Measurements from ENCODE around the gene PPP1R2B. TPM values are rescaled to one million over a fixed set of nuclear protein-coding genes. Genes with fewer than 3 reads are reported as not detected.
"Not testable (repeated sequence)": the region's sequence is repeated elsewhere in the genome, so short reads cannot be mapped to it uniquely, and the experiment has no call there.

The PPP1R2B gene
- polyA plus RNA-seq (2013, experiment 1 of 2; ENCODE audit: insufficient read length), result 0.14 TPM
- polyA plus RNA-seq (2013, experiment 2 of 2; ENCODE audit: insufficient read length), result not detected

GRCh38 chr5:156850206-156850751 lies at the start of gene PPP1R2B:
TSS of gene PPP1R2B (plus strand) at chr5:156850295. CDS start at chr5:156850563, 268 bp downstream.
- no peak for DNase-seq

DNA sequence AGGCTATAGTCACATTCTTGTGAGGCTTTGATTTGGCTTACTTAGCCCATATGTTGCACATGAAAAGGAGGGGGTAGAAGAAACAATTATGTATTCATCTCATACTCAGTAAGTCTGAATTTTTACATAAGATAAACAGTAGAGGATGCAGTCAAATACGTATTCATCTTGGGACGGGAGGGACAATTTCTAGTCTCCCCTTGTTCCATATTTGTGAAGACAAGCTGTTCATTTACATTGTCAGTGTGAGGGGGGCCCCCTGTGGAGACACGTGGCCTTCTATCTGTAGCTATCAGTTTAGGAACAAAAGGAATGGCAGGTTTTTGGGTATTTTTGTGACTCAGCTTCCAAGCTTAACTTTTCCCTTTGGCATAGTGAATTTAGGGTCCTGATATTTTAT lies 49.2 kb upstream of the PPP1R2B start:
- peak; percentile 10 for DNase-seq

DNA sequence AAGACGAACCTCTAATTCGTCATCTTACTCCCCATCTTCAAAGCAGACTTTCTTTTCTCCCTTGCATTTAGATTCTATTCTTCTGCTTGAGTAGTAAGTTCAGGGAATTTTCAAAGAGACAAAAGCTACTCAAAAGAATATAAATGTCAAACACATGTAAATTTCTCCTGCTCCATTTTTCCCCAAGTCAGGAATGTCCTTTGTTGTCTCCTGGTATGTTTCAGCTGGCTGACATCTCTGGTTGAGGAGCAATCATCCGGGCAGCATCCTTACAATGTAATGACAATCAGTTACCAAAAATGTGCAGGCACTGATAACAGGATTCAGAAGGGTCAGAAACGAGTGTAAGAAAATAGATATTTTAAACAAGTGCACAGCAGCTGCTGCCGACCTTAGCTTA lies 47.6 kb upstream of the PPP1R2B start:
- DNase-seq, result no peak

DNA sequence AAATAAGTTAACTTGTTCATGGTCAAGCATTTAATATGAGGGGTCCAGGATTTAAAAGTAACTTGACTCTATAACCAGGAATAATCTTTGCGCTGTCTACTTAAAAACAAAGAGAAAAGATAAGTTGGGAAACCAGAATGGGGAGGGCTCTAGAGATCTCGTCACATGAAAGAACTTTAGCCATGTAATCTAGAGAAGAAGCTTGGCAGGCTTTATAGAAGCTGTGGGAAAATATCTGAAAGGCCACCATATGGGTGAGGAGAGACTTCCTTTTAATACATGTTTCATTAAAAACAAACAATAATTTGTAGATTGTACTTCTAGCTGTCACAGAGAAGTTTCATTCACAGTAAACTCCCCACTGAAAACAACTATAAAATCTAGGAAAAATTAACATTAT lies 46.7 kb upstream of the PPP1R2B start:
- DNase-seq, result no peak

GRCh38 chr5:156812959-156813358 lies 37.1 kb upstream of the PPP1R2B start:
- DNase-seq, result no peak

DNA sequence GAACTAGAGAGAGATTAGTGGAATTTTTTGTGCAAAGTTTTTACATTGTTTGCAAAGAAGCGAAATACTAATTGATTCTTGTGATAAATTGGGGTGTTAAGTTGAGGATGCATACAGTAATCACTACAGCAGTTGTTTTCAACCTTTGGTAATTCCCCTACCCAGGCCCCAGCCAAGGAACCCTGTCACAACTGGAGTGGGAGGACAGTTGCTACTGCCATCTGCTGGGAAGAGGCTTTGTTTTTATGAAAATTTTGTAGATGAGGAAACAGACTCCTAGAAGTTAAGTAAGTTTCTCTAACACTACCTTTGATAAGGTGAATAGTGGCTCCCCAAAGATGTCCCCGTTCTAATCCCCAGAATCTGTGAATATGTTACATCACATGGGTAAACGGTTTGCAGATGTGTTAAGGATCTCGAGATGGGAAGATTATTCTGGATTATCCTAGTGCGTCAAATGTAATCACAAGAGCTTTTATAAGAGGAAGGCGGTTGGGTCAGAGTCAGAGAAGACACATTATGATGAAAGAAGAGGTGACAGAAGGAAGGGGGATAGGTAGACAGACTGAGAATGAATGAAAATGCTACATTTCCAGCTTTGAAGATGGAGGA lies 34.0 kb upstream of the PPP1R2B start:
- peak; percentile 46 for DNase-seq

DNA sequence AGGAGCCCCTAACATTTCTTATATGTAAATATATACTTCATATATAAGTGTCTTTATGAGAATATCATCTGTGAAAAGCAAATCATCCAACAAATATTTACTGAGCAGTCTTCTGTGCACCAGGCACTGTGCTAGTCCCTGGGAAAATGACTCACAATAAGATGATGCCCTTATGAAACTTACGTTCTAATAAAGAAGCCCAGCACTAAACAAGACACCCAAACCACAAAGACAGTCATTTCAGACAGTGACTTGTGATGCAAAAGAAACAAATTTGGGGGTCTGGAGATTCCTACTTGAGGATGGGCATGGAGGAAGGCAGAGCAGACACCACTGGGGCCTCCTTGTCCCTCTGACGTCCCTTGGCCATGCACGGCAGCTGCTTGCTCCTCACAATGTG lies 30.6 kb upstream of the PPP1R2B start:
- DNase-seq, result peak; percentile 18

- no peak for DNase-seq
Measured at GRCh38 chr5:156819967-156820581, 30.0 kb upstream of the PPP1R2B start.

- no peak for DNase-seq
Measured at GRCh38 chr5:156824241-156824640, 25.9 kb upstream of the PPP1R2B start.

- DNase-seq, result peak; percentile 61
Measured at GRCh38 chr5:156824800-156825199, 25.3 kb upstream of the PPP1R2B start.

DNA sequence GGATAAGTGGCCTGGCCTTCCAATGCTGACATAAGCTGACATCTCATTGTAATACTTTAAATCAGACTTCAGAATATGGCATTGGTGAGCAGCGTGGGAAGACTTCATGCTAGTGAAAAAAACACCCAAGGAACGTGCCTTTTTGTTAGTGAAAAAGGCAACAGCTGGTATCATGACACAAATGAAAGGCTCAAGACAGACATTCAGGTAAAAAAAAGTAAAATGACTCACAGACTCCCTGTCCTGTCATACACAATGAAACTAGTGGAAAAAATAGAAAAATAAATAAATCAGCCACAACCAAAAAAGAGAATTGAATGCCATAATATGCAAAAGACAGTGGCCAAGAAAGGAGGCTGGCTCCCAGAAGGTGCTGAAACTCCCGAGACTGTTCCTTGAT lies 24.4 kb upstream of the PPP1R2B start:
- no peak for DNase-seq

DNA sequence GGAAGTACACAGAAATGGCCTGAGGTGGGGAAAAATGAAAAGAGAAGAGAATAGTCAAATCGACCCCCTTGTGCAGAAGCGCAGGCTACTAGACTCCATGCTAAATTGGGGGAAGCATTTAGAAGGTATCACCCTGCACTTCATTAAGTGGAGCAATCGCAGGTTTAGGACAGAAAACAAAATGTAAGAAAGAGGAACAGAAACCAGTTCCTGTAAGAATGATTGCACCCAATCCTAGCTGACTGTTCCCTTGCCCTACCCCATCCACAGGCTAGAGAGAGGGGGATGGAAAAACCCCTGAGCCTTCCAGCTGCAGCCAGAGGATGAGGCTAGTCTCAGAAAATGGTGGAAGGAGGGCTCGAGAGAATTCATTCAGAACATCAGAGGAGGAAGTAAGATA lies 23.9 kb upstream of the PPP1R2B start:
- DNase-seq, result no peak

GRCh38 chr5:156834916-156835315 lies 15.2 kb upstream of the PPP1R2B start:
- DNase-seq, result no peak

GRCh38 chr5:156835905-156836304 lies 14.2 kb upstream of the PPP1R2B start:
- DNase-seq, result no peak

GRCh38 chr5:156836846-156837245 lies 13.2 kb upstream of the PPP1R2B start:
- DNase-seq, result no peak

- DNase-seq, result no peak
Measured at GRCh38 chr5:156838961-156839360, 11.1 kb upstream of the PPP1R2B start.

DNA sequence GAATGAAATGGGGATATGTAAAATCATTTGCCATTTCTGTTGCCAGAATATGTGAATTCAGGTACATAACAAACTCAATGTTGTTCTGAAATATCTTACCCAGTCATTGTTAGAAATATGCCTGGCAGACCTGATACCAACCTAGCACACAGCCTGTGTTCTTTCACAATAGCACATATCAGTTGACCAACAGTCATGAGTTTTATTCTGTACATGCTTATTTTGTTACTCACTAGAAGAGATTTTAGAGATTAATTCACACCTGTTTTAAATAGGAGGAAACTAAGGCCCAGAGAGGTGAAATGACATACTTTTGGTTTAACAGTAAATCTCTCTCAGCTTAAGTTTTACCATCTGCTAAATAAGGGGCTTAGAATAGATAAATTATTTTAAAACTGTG lies 8.4 kb upstream of the PPP1R2B start:
- no peak for DNase-seq

- no peak for DNase-seq
Measured at GRCh38 chr5:156846914-156847313, 3.2 kb upstream of the PPP1R2B start.

GRCh38 chr5:156848447-156848846 lies 1.6 kb upstream of the PPP1R2B start:
- not testable (repeated sequence) for DNase-seq

DNA sequence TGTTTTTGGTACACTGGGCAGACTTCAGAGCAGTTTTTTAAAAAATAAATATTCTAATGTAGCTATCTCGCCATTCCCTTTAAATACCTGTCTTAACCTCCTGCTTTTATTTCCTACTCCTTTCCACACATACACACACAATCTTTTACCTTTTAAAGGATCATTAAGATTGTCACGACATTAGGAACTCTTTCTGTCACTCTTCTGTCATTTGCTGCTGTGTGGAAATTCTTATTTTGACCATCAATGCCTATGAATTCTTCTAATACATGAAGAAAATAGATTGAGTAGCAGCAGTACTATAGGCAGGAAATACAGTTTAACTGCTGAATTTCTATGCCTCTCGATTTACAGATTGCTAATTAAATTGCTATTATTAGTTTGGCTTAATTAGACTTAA lies 1.8 kb downstream of the PPP1R2B start:
- DNase-seq, result no peak

- not testable (repeated sequence) for DNase-seq
Measured at GRCh38 chr5:156853055-156853454, 3.0 kb downstream of the PPP1R2B start.

- DNase-seq, result no peak
Measured at GRCh38 chr5:156865427-156865826, 15.3 kb downstream of the PPP1R2B start.

- DNase-seq, result no peak
Measured at GRCh38 chr5:156870498-156870839, 20.4 kb downstream of the PPP1R2B start.

- DNase-seq, result no peak
Measured at GRCh38 chr5:156871212-156871611, 21.1 kb downstream of the PPP1R2B start.

Measured in fibroblast of skin of back (primary cell).